ENCODE measurements around the gene TMEM200C.

The TMEM200C gene

DNA sequence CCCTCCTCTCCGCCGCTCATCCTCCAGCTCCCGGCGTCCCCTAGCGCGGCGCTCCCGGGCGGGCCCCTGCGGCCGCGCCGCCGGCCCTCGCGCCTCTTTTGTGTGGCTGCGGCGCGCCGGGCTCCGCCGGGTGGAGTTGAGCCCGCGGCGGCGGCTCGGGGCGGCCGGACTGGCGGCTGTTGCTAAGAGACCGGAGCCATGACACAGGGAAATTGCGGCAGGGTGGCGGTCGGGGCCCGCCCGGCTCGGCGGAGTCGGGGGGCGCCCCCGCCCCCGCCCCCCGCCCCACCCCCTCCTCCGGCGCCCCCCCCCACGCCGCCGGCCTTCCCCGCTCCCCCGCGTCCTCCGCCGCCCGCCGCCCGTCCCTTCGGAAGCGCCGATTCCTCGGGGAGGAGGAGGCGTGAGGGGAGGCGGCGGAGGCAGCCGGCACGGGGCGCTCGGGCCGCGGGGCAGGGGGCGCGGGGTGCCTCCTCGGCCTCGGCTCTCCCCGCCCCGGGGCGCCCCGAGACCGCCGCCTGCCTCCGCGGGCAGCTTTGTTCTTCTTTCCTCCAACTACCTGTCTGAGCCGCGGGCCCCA, at the start of gene TMEM200C:
Gene TMEM200C (minus strand): TSS at position 224 of the 577 bp plus-strand sequence. CDS start 3,459 bp downstream, outside the sequence.
- DNase-seq (ENCODE audit: low spot score): no peak

GRCh38 chr18:5944448-5944847, 49.1 kb upstream of the TMEM200C start:
- no peak for DNase-seq (ENCODE audit: low spot score)

- DNase-seq (ENCODE audit: low spot score): no peak
These were observed 48.2 kb upstream of the TMEM200C start for GRCh38 chr18:5943514-5943913.

DNA sequence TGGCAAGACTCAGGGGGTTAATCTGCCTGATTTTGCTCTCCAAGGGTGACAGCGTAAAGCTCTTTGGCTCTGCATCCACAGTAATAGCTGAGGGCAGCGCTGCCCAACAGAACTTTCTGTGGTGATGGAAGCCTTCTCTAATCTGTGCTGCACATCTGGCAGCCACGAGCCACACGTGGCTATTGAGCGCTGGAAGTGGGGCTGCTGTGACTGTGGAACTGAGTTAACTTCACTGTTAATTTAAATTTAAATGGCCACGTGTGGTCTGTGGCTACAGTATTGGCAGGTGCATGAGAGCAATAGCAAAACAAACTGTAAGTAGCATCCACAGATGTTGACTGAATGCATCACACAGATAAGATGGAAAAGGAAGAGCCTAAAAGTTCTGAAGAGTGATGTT, 47.3 kb upstream of the TMEM200C start:
- no peak for DNase-seq (ENCODE audit: low spot score)

GRCh38 chr18:5941890-5942289, 46.6 kb upstream of the TMEM200C start:
- DNase-seq (ENCODE audit: low spot score): no peak

DNA sequence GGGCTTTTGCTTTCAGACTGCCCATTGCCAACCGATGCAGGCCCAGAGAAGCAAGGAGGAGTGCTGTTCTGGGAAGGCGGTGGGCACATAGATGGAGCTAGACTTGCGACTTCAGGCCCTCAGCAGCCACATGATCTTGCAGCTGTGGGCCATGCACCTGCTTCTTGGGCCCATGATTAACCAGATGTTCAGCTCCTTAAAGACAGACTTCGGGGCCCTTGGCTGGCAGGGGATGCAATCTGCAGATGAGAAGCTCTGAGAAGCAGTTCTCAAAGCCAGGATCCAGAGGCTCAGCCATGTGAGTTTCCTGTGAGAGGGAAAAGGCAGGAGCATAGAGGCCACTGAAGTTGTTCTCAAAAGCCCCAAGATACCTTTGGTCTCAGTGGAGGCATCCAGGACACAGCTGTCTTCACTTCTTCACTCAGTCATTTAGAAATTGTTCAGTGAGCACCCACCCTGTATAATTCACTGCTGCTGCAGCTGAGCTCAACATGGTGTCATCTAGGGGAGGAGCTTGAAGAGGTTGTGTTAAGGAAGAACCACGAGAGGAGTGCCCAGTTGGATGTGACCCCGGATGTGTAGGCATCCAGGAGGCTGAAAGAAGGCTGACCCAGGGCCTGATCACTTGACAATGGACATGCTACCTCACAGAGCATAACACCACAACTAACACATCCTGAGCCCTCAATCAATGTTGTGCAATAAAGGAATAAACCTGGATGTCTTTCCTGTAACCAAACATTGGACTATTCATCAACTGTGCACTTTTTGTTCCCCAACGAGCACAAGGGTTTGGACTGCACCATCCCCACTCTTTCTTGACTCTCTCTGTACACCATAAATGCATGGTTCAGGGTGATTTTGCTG, 44.7 kb upstream of the TMEM200C start:
- DNase-seq (ENCODE audit: low spot score): no peak

DNA sequence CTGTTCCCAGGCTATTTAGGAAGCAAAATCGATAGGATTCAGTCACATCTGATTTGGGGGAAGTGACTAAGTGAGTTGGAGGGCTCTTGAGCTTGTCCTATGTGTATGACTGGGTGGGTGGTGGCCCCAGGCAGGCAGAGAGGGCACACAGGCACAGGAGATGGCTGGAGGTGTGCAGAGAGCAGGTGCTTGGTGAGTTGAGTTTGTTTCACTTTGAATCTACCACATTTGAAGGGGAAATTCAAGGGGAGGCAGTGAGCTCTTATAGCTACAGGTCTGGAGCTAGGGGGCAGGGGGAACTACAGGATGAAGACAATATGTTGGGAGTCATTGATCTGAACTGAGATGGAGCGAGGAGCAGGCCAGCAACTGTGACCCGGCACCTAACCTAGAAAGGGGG, 42.5 kb upstream of the TMEM200C start:
- DNase-seq (ENCODE audit: low spot score): no peak

GRCh38 chr18:5937121-5937520, 41.8 kb upstream of the TMEM200C start:
- DNase-seq (ENCODE audit: low spot score): no peak

DNA sequence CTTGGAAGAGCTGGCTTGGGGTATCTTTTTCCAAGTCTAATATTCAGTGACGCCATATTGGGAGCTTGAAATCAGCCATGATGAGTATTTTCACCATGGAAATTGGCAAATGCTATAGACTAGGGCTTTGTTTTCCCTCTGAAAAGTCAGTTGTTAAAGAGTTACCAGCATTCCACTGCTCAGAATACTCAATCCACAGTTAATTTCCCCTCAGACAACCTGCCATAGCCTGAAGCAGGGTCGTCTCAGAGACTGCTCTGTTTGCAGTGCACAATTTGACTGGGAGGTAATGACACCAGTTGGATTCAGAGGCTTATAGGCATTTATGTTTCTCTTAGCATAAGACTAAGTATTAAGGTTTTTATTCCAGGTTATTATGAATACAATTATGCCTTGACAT, 35.5 kb upstream of the TMEM200C start:
- no peak for DNase-seq (ENCODE audit: low spot score)

GRCh38 chr18:5918205-5918858, 23.0 kb upstream of the TMEM200C start:
- DNase-seq (ENCODE audit: low spot score): no peak

DNA sequence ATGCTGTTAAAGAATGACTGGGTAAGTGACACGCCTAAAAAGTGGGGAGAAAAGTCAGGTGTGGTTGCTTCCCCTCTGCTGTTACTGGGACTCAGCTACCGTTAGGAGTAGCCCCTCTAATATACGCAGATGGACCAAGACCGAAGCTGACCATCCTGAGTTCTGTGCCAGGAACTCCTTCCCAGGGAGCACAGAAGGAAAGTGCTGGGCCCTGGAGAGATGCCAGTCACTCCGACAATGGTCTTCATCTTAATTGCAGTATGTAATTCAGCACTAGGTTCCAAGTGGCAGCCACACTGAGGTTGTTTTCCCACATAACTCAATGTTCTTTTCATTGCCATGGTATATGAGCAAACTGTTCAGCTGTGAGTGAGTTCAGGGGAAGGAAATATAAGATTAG, 19.6 kb upstream of the TMEM200C start:
- no peak for DNase-seq (ENCODE audit: low spot score)

DNA sequence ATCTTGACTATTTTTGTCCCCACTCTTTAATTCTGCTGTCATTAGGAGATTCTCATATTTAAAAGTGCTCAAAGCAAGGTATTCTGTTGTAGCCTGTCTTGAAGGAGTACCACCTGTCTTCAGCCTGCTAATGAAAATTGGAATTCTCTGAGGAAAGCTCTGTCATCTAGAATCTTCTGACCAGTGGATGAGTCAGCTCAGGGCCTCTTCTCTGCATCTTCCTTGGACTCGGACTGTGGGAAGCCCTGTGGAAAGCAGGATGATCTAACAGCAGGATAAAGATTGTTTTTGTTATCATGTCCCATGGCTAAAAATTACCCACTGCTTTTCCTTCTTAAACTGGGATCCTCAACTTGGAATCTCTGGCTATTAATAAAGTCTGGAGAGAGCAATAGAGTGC, 18.7 kb upstream of the TMEM200C start:
- no peak for DNase-seq (ENCODE audit: low spot score)

GRCh38 chr18:5912566-5912965, 17.2 kb upstream of the TMEM200C start:
- no peak for DNase-seq (ENCODE audit: low spot score)

GRCh38 chr18:5909125-5909524, 13.8 kb upstream of the TMEM200C start:
- no peak for DNase-seq (ENCODE audit: low spot score)

- DNase-seq (ENCODE audit: low spot score): no peak
These were observed 8.1 kb upstream of the TMEM200C start for GRCh38 chr18:5903386-5903785.

GRCh38 chr18:5900262-5900661, 4.9 kb upstream of the TMEM200C start:
- DNase-seq (ENCODE audit: low spot score): no peak

DNA sequence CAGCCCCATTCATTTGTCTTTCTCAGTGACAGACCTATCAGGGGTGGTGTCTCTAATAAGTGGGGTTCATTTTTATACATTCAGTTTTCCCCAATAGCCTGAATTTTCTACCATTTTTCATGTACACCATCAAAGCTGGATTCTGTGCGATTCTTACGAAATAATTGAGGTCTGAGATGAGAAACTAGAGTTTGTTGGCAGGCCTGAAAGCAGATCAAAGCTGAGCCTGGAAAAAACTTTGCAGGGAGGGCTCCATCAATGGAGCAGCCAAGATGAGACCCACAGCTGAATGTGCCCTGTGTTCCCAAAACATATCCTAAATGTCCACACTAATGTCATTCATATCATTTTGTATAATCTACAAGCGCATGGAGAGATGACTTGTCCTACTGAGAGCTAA, 4.5 kb upstream of the TMEM200C start:
- DNase-seq (ENCODE audit: low spot score): no peak

DNA sequence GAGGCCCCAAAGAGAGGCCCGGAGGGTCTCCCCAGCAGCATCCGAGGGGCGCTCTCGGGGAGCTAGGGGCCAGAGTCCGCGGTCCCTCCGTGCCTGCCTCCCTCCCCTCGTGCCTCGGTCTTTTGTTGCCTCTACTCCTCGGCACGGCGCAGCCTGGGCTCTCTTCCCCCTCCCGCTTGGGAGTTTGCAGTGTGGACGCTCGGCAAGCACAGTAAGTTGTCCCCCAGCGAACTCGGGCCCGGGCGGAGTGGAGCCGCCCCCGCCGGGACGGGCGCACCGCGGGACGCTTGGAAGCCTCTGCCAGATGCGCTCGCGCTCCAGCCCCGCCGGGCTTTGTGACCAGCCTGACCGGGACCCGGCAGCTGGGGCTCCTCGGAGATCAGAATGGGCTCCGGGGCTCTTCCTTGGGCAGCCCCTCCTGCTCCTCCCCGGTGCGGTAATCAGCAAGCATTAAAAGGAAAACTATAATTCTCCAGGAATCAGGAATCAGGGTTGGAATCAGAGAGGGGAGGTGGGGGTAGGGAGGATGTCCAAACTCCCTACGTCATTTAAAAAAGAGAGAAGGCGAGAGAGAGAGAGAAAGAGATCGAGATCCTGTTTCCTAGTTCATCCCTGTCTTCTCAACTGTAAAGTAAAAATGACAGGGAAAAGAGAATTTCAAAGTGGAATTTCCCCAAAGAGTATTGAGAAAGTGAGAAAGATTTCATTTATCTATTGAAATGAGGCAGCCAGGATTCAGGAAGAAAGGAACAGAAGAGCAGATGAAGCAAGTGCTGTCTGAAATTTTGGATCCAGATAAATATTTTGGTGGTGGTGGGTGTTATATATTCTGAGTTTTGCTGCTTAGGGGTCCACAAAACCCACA, 786 bp upstream of the TMEM200C start:
- no peak for DNase-seq (ENCODE audit: low spot score)

DNA sequence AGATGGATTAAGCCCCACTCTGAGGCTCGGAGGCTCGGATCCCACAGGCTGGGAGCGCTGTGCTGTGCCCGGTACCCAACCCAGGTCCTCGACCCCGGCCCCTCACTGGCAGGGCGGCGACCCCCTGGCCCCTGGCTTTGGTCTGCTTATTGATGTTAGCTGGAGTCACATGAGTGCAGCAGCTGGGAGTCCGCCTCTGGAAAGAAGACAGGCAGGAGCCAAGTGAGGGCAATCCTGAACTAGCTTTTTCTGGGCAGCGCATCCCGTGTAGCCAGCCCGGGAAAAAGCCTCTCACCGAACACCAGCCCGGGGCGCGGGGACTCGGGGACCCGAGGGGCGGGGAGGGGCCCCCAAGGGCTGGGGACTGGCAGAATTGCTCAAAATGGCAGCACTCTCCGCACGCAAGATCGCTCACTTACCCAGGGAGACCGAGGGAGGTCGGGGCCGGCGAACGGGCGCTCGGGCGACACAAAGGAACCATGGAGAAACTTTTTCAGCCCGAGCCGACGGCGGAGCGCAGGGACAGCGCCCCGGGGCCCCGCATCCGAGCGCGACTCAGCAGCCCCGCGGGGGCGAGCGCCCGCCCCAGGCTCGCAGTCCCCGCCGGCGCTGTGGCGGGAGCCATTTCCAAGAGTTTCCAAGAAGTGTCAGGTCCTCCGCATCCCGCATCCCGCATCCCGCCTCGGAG, 567 bp downstream of the TMEM200C start:
- DNase-seq (ENCODE audit: low spot score): no peak

- no peak for DNase-seq (ENCODE audit: low spot score)
These were observed 1.2 kb downstream of the TMEM200C start for GRCh38 chr18:5893956-5894610.

GRCh38 chr18:5892823-5893431, 2.4 kb downstream of the TMEM200C start:
- DNase-seq (ENCODE audit: low spot score): no peak

Measured in kidney capillary endothelial cell (primary cell).